NCI-H1436 (cell line): ENCODE results near the gene CABP7.

Experiments used
- DNase-seq: peaks from one replicate; lab custom pipeline; 2025; lab: John Stamatoyannopoulos, UW

Gene CABP7

GRCh38 chr22:29722587-29722986, 2.8 kb downstream of the CABP7 start:
- no peak for DNase-seq

GRCh38 chr22:29723766-29724165, 4.0 kb downstream of the CABP7 start:
- no peak for DNase-seq

GRCh38 chr22:29724843-29725242, 5.0 kb downstream of the CABP7 start:
- DNase-seq, result no peak

GRCh38 chr22:29726106-29726505, 6.3 kb downstream of the CABP7 start:
- DNase-seq, result no peak

- peak; percentile 81 for DNase-seq
Observed at GRCh38 chr22:29726512-29727130, 6.8 kb downstream of the CABP7 start.

GRCh38 chr22:29727131-29727523, 7.3 kb downstream of the CABP7 start:
- DNase-seq, result peak; percentile 21

GRCh38 chr22:29729161-29729560, 9.4 kb downstream of the CABP7 start:
- no peak for DNase-seq

GRCh38 chr22:29731058-29731850, 11.5 kb downstream of the CABP7 start:
- no peak for DNase-seq

- no peak for DNase-seq
Observed at GRCh38 chr22:29732883-29733282, 13.1 kb downstream of the CABP7 start.

- DNase-seq, result peak; percentile 85
Observed at GRCh38 chr22:29733362-29734201, 13.8 kb downstream of the CABP7 start.

GRCh38 chr22:29734406-29734805, 14.6 kb downstream of the CABP7 start:
- DNase-seq, result no peak

- no peak for DNase-seq
Observed at GRCh38 chr22:29734838-29735237, 15.0 kb downstream of the CABP7 start.

GRCh38 chr22:29735416-29735815, 15.6 kb downstream of the CABP7 start:
- DNase-seq, result no peak

- no peak for DNase-seq
Observed at GRCh38 chr22:29737251-29738117, 17.7 kb downstream of the CABP7 start.

GRCh38 chr22:29738118-29738815, 18.5 kb downstream of the CABP7 start:
- no peak for DNase-seq

- DNase-seq, result no peak
Observed at GRCh38 chr22:29739346-29739875, 19.6 kb downstream of the CABP7 start.

GRCh38 chr22:29740216-29740615, 20.4 kb downstream of the CABP7 start:
- no peak for DNase-seq

- DNase-seq, result no peak
Observed at GRCh38 chr22:29741926-29742325, 22.1 kb downstream of the CABP7 start.

- DNase-seq, result no peak
Observed at GRCh38 chr22:29742326-29742725, 22.5 kb downstream of the CABP7 start.

- peak; percentile 19 for DNase-seq
Observed at GRCh38 chr22:29744902-29745301, 25.1 kb downstream of the CABP7 start.

GRCh38 chr22:29747832-29748231, 28.0 kb downstream of the CABP7 start:
- no peak for DNase-seq
